Measurements from ENCODE around the gene A3GALT2. TPM values are rescaled to one million over a fixed set of nuclear protein-coding genes. Genes with fewer than 3 reads are reported as not detected.

A3GALT2 gene
- total RNA-seq, 1 experiment from 2014 or later = not detected

GRCh38 chr1:33287317-33287716 lies 33.6 kb downstream of the A3GALT2 start:
- no peak overlapping the region for H2AFZ ChIP-seq (ENCODE audit: low read length)
- no peaks in the 10 kb centered on the region for H3K4me1 ChIP-seq (ENCODE audit: insufficient read depth, low read length)
- H3K9me3 ChIP-seq (ENCODE audit: control insufficient read depth, low read depth, low read length) = no peaks in the 10 kb centered on the region
- H3K27ac Mint-ChIP-seq = no peak overlapping the region; a peak in 1 of 7 replicates
- no peak overlapping the region for H3K9ac ChIP-seq (ENCODE audit: extremely low read depth, insufficient read length, low read length)
- H4K5ac ChIP-seq (ENCODE audit: insufficient read length, low read depth, low read length) = no peak overlapping the region
- no peak overlapping the region for H2BK12ac ChIP-seq (ENCODE audit: insufficient read length, low read depth, low read length)
- H3K9me3 Mint-ChIP-seq = no peaks in the 10 kb centered on the region; a peak in 1 of 5 replicates
- no peak overlapping the region for H3K27ac ChIP-seq (ENCODE audit: insufficient read length, low read depth, low read length)
- H3K36me3 Mint-ChIP-seq (ENCODE audit: insufficient read depth in 1 of 3, low read depth in 3 of 3) = peaks cover 14 to 32% (median 29%) of the 10 kb centered on the region in 3 experiments; a peak in 6 of 7 replicates
- no CpG with 5 or more reads among the region's 2 CpGs for WGBS (ENCODE audit: extremely low coverage, insufficient read length, low lambda C conversion rate)
- no peak overlapping the region for H2BK15ac ChIP-seq (ENCODE audit: low read depth, low read length)
- no peak overlapping the region for H2AK5ac ChIP-seq (ENCODE audit: insufficient read length, low read length)
- no peak overlapping the region for H3K56ac ChIP-seq (ENCODE audit: insufficient read length, low read depth, low read length)
- no peak for TF ChIP-seq CTCF (conservative IDR thresholded peaks at IDR 0.05)
- H3K14ac ChIP-seq (ENCODE audit: insufficient read depth, low read length) = no peak overlapping the region
- no peak overlapping the region for H3K4ac ChIP-seq (ENCODE audit: low read depth, low read length)
- H2BK20ac ChIP-seq (ENCODE audit: low read depth, low read length, poor library complexity, severe bottlenecking) = no peak overlapping the region
- no peaks in the 10 kb centered on the region for H3K23me2 ChIP-seq (ENCODE audit: insufficient read length, low read depth, low read length, poor library complexity, severe bottlenecking)
- no peak overlapping the region for H2BK5ac ChIP-seq (ENCODE audit: insufficient read length, low read length)
- no peaks in the 10 kb centered on the region for H3K27me3 ChIP-seq (ENCODE audit: insufficient read depth, low read length)
- no peaks in the 10 kb centered on the region; the same call in 1 of the 2 replicates for H3K27me3 Mint-ChIP-seq (ENCODE audit: low read depth)
- no peak overlapping the region for H3K18ac ChIP-seq (ENCODE audit: insufficient read length, low read depth, low read length)
- H3K79me1 ChIP-seq (ENCODE audit: insufficient read depth, low read depth, low read length, poor library complexity, severe bottlenecking) = no peaks in the 10 kb centered on the region
- H3T11ph ChIP-seq (ENCODE audit: low read length) = no peak overlapping the region
- no peak overlapping the region for H3K4me3 Mint-ChIP-seq
- no peak overlapping the region for H4K8ac ChIP-seq (replicated peaks; ENCODE audit: insufficient read length, low read depth, low read length)
- no peaks in the 10 kb centered on the region for H3K79me2 ChIP-seq (ENCODE audit: insufficient read depth, low read length)
- H4K20me1 ChIP-seq (ENCODE audit: control insufficient read depth, insufficient read depth, insufficient read length) = no peaks in the 10 kb centered on the region
- H4K91ac ChIP-seq (ENCODE audit: insufficient read length, low read depth, low read length) = no peak overlapping the region
- no peak overlapping the region for H3K4me2 ChIP-seq (ENCODE audit: insufficient read depth, insufficient read length, low read length)
- no peaks in the 10 kb centered on the region for H3K4me1 Mint-ChIP-seq
- DNase-seq = no peak
- no peak overlapping the region for H2BK120ac ChIP-seq (ENCODE audit: low read depth, low read length, poor library complexity, severe bottlenecking)
- H3K23ac ChIP-seq (ENCODE audit: insufficient read length, low read depth, low read length) = no peak overlapping the region

All from H9 (cell line).